AG09309 (cell line): ENCODE results near the gene NHERF2.

Experiments
- DNase-seq: peaks from one replicate; pipeline ENCODE4 v3.0.0-alpha.2; 2010; ENCODE audit warnings: low read depth
- H3K4me3 ChIP-seq: 2 replicates; pipeline ENCODE4 v1.5.1; 2011; ENCODE audit warnings: mild to moderate bottlenecking, low read depth, low read length, moderate library complexity; ENCODE audit not compliant: control insufficient read depth
- TF ChIP-seq, protein P1 (sequence below): IDR thresholded peaks from 2 replicates; pipeline ENCODE4 v1.5.1; 2011; ENCODE audit warnings: mild to moderate bottlenecking, low read depth, low read length, inconsistent platforms; ENCODE audit not compliant: insufficient read depth, control insufficient read depth; ENCODE audit errors: missing control alignments

Gene NHERF2

DNA sequence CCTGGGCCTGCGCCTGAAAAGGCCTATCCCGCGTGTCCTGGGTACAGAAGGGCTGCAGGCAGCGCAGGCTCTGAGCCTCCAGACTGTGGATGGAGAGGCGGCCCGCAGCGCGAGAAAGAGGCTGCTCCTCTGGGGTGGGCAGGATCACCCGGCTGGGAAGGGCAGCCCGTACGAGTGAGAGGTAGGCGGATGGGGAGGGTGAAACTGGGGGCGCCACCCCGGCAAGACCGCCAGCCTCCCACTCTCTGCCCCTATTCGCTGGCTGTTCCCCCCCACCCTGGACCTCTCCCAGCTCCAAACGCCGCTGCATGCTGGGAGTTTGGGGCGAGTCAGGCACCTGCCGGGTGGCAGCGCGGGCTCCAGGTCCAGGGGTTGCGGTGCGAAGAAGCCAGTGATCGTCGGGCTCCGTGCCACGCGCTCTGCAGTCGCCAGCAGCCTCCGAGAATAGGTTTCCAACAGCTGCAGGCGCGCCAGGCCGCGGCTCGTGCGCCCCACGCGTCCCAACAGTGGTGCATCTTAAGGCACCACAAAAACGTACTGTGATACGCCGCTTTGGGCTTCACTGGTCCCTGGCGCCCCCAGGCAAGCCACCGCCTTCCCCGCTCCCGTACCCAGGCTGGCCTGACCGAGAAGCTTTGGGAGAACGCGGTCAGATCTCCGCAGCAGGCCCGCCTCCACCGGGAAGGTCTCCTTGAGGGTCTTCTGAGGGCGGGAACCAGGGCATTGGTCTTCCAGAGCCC is 46.5 kb upstream of the NHERF2 start:
- no peak for DNase-seq
- TF ChIP-seq, protein P1, sequence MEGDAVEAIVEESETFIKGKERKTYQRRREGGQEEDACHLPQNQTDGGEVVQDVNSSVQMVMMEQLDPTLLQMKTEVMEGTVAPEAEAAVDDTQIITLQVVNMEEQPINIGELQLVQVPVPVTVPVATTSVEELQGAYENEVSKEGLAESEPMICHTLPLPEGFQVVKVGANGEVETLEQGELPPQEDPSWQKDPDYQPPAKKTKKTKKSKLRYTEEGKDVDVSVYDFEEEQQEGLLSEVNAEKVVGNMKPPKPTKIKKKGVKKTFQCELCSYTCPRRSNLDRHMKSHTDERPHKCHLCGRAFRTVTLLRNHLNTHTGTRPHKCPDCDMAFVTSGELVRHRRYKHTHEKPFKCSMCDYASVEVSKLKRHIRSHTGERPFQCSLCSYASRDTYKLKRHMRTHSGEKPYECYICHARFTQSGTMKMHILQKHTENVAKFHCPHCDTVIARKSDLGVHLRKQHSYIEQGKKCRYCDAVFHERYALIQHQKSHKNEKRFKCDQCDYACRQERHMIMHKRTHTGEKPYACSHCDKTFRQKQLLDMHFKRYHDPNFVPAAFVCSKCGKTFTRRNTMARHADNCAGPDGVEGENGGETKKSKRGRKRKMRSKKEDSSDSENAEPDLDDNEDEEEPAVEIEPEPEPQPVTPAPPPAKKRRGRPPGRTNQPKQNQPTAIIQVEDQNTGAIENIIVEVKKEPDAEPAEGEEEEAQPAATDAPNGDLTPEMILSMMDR: no peak
- no peak overlapping the region for H3K4me3 ChIP-seq

DNA sequence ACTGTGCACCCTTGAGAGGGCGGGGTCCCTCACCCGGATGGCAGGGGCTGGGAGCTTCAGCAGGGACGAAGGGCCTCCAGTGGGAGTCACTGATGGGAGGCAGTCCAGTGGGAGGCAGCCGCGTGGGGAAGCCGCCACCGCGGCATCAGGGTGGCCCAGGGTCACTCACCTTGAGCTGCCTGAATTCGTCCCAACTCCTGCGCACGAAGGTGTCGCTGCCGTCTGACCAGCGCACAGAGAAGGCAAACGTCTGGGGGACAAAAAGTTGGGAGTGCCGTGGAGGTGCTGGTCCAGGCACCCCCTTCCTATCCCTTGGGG is 46.0 kb upstream of the NHERF2 start:
- TF ChIP-seq, protein P1: no peak
- H3K4me3 ChIP-seq: no peak overlapping the region
- no peak for DNase-seq

DNA sequence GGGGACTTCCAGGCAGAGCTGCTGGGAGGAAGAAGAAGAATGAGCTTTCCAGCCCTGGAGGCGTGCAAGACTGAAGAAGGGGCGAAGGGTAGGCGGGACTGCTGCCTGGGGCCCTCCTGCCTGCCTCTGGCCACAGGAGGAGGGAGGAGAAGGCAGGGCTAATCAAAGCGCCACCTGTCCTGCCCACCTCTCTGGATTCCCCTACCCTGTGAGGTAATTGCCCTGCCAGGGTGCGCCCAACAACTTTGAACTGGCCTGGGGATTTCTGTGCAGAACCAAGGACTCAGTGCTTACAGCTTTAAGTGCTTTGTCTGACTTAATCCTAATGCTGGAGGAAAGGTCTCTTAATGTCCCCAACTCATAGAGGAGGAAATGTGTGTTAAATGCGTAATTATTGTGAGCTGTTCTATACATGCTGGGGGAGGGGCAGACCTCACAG is 45.3 kb upstream of the NHERF2 start, which contains the start of gene NOXO1:
TSS of gene NOXO1 (minus strand) at position 72 of the 439 bp plus-strand sequence. CDS start 290 bp downstream, outside the sequence.
- TF ChIP-seq, protein P1: no peak
- H3K4me3 ChIP-seq: no peak within 1 kb of the TSS
- no peak for DNase-seq

DNA sequence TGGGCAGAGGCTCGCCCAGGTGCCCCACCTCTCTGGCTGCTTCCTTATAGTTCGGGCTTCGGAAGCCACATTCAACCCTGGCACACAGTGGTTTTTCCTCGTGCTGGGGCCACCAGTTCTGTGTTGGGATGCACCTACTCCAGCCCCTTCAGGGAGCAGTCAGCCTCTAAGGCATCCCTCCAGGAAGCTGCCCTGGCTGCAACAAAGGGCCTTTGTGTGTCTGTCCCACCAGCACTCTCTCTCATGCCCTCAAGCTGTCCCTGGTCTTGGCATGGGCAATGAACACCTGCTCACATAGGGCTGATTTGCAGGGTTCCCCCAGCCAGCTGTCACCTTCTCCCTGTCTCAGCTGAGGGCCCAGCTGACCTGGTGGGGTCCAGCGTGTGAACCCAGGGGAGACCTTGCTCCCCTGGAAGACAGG is 44.7 kb upstream of the NHERF2 start:
- no peak overlapping the region for H3K4me3 ChIP-seq
- TF ChIP-seq, protein P1: no peak
- no peak for DNase-seq

DNA sequence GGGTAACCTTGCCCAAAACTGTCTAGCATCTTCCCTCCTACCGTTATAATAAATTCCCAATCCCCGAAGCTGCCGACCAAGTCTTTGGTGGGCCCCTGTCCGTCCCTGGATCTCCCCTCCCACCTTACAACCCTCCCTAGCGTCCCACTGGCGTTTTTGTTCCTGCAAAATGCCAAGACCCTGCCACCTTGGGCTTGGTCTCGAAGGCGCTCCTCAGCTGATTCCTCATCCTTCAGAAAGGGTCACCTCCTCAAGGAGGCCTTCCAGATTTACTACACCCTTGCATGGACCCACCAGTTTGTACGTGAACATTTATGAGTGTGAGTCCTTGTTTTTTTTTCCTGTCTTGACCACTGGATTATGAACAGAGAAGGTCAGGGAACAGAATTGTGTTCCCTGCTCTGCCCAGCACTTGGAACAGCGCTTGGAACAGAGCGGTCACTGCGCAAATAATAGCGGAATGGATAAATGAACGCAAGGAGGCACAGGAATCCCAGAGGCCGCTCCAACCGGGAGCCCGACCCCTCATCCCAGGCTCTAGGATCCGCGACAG is 43.6 kb upstream of the NHERF2 start:
- no peak for DNase-seq

DNA sequence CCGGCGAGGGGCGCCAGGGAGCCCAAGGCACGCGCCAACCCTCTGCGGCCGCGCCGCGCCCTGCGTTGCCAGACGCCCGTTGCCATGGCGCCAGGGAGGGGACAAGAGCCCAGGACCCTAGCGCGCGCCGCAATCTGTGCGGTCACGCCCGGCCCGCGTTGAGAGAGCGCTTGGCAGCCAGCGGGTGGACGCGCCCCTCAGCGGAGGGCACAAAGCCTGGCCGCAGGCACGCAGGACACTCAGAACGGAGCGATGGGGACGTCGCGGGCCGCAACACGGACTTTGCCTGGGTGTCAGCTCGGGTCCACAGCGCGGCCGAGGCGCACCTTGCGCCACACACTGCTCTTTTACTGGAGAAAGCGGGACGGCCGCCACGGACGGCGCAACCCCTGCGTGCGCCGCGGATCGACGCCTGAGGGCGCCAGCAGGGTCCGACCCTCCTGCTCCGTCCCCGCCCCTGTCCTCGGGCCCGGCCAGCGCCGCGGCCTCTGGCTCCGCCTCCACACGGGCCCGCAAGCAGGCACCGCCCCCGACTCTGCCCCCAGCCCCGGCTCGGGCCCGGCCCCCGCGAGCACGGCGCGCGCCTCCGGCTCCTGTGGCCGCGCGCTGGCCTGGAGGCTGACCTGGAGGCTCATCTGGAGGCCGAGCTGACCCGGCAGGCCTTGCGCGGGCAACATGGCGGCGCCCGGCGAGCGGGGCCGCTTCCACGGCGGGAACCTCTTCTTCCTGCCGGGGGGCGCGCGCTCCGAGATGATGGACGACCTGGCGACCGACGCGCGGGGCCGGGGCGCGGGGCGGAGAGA is 43.0 kb upstream of the NHERF2 start, which contains the start of gene GFER:
TSS of gene GFER (plus strand) at position 650 of the 803 bp plus-strand sequence. CDS start at position 676, 26 bp downstream.
- TF ChIP-seq, protein P1: peak; percentile 22
- peak within 1 kb of the TSS; percentile 75 for H3K4me3 ChIP-seq
- DNase-seq: peak; percentile 52

More for the DNA sequence above, 43.6 kb upstream of the NHERF2 start:
- TF ChIP-seq, protein P1: no peak
- peak overlapping the region; percentile 52 for H3K4me3 ChIP-seq
